ENCODE data around the gene CHAD. TPM values are rescaled to one million over a fixed set of nuclear protein-coding genes. Genes with fewer than 3 reads are reported as not detected.
A peak's percentile ranks its signal among the peaks of the same experiment; 100 is the strongest.

Gene CHAD
- total RNA-seq, 1 experiment from 2014 or later, result not detected

DNA sequence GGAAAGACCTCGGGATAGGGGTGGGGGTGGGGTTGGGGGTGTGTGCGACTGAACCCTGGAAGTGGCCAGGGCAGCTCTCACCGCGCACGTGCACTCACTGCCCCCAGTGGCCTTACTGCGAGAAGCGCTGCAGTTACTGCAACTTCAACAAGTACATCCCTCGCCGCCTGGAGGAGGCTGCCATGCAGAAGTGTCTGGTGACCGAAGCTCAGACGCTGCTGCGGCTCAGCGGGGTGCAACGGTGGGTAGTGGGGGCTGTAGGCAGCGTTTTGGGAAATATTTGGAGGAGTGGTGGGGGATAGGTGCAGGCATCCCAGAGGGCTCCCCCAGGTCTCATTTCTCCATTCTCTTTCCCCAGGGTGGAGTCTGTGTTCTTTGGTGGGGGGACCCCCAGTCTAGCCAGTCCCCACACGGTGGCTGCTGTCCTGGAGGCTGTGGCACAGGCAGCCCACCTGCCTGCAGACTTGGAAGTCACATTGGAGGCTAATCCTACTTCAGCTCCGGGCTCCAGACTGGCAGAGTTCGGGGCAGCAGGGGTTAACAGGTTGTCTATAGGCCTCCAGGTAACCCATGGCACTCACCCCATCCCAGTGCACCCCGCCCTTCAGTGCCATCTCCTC is 11.0 kb upstream of the CHAD start:
- Histone ChIP-seq H3K4me3 (ENCODE audit: low read depth in 2 of 2, low read length in 2 of 2) (peak overlapping the region; percentile 88 to 98), H3K9me3 (ENCODE audit: control insufficient read depth, insufficient read depth, low read depth, low read length) (no peaks in the 10 kb centered on the region), H3K27me3 (ENCODE audit: control insufficient read depth, insufficient read depth, low read length) (no peaks in the 10 kb centered on the region), H3K4me1 (ENCODE audit: control insufficient read depth, insufficient read depth, low read length) (peaks cover 30% of the 10 kb centered on the region), H3K36me3 (ENCODE audit: control insufficient read depth, insufficient read depth, low read length) (no peaks in the 10 kb centered on the region), H3K27ac (ENCODE audit: low read length) (peak overlapping the region; percentile 93)
- no peak for TF ChIP-seq POLR2AphosphoS5 (IDR thresholded peaks at IDR 0.05; ENCODE audit: low read depth, low read length)
- no peak for TF ChIP-seq TCF7L2 (IDR thresholded peaks at IDR 0.05; ENCODE audit: low read depth, low read length)
- TF ChIP-seq SIN3A (IDR thresholded peaks at IDR 0.05; ENCODE audit: borderline replicate concordance, insufficient read depth, low read depth, low read length), result no peak
- TF ChIP-seq, protein P1, sequence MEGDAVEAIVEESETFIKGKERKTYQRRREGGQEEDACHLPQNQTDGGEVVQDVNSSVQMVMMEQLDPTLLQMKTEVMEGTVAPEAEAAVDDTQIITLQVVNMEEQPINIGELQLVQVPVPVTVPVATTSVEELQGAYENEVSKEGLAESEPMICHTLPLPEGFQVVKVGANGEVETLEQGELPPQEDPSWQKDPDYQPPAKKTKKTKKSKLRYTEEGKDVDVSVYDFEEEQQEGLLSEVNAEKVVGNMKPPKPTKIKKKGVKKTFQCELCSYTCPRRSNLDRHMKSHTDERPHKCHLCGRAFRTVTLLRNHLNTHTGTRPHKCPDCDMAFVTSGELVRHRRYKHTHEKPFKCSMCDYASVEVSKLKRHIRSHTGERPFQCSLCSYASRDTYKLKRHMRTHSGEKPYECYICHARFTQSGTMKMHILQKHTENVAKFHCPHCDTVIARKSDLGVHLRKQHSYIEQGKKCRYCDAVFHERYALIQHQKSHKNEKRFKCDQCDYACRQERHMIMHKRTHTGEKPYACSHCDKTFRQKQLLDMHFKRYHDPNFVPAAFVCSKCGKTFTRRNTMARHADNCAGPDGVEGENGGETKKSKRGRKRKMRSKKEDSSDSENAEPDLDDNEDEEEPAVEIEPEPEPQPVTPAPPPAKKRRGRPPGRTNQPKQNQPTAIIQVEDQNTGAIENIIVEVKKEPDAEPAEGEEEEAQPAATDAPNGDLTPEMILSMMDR (IDR thresholded peaks at IDR 0.05), result no peak; the same call in 1 of the 2 replicates
- TF ChIP-seq, protein P2, sequence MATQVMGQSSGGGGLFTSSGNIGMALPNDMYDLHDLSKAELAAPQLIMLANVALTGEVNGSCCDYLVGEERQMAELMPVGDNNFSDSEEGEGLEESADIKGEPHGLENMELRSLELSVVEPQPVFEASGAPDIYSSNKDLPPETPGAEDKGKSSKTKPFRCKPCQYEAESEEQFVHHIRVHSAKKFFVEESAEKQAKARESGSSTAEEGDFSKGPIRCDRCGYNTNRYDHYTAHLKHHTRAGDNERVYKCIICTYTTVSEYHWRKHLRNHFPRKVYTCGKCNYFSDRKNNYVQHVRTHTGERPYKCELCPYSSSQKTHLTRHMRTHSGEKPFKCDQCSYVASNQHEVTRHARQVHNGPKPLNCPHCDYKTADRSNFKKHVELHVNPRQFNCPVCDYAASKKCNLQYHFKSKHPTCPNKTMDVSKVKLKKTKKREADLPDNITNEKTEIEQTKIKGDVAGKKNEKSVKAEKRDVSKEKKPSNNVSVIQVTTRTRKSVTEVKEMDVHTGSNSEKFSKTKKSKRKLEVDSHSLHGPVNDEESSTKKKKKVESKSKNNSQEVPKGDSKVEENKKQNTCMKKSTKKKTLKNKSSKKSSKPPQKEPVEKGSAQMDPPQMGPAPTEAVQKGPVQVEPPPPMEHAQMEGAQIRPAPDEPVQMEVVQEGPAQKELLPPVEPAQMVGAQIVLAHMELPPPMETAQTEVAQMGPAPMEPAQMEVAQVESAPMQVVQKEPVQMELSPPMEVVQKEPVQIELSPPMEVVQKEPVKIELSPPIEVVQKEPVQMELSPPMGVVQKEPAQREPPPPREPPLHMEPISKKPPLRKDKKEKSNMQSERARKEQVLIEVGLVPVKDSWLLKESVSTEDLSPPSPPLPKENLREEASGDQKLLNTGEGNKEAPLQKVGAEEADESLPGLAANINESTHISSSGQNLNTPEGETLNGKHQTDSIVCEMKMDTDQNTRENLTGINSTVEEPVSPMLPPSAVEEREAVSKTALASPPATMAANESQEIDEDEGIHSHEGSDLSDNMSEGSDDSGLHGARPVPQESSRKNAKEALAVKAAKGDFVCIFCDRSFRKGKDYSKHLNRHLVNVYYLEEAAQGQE (IDR thresholded peaks at IDR 0.05; ENCODE audit: insufficient read depth in 1 of 2, low read depth in 2 of 2, low read length in 1 of 2), result no peak
- BruUV-seq (replicated peaks), result no TSS peak
- intact Hi-C loops (cut with micrococcal nuclease; ENCODE audit: unreplicated experiment), result loop anchor here (5.0 kb wide), 3 partner anchors 53 to 213 kb away; partner anchors contain the start of genes ABCC3 and EPN3
- POLR2A ChIA-PET, result interaction anchor here (0.7 kb wide), 1 partner anchor 62 kb away, joined by 3 read pairs; no protein-coding TSS in a partner anchor
- ATAC-seq, result peak; percentile 70
- CTCF ChIA-PET, result interaction anchor here (0.5 to 1.6 kb wide), 4 partner anchors 67 to 238 kb away, joined by 3 to 8 read pairs (median 4); no protein-coding TSS in a partner anchor
- in situ Hi-C loops (cut with HindIII; ENCODE audit: low pct_unique_long_range_greater_than_20kb, low sequenced_read_pairs), result no loop called here
- no peak for DNase-seq (ENCODE audit: low read depth, low spot score)

DNA sequence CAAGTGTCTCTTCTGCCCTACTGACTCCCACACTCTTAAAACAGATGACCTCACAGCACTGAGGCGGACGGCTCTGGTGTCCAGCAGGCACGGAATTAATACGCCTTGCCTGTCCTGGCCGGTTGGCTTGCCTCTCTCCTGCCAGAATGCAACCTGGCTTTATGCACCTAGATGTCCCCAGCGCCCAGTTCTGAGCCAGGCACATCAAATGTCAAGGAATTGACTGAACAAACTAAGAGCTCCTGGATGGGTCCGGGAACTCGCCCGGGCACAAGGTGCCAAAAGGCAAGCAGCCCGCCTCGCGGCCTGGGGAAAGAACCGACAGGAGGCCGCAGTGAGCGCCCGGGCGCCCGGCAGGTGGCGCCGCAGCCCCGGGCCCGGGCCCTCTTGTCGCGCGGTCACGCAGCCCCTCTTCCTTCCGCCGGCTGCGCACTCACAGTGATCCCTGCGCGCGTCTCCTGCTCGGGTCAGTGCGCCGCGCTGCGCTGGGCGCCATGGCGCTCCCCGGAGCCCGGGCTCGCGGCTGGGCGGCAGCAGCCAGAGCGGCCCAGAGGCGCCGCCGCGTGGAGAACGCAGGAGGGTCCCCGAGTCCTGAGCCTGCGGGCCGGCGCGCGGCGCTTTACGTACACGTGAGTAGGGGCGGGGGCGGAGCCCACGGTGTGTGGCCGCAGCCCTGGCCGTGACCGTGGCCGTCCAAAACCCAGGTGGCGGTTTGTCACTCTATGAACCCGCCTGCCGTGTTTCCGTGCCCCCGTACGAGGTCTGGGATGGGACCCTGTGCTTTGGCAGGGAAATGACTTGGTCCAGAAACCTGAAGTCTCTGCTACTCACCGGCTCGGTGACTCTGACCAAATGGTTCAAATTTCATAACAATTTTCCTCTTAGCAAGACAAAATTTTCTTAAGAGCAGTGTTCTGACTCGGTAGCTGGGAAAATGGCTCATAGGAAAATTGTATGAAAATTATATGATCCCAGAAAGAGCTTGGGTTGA is 10.0 kb upstream of the CHAD start, which contains the start of gene RSAD1:
Gene RSAD1, plus strand, starts transcription at position 470 of the 991 bp plus-strand sequence. Its CDS starts 25 bp downstream, at position 495.
- Histone ChIP-seq H3K36me3 (ENCODE audit: control insufficient read depth, insufficient read depth, low read length) (no peaks in the 10 kb centered on the region), H3K4me3 (ENCODE audit: low read depth in 2 of 2, low read length in 2 of 2) (peak within 1 kb of the TSS; percentile 88 to 98), H3K27ac (ENCODE audit: low read length) (peak within 1 kb of the TSS; percentile 93), H3K27me3 (ENCODE audit: control insufficient read depth, insufficient read depth, low read length) (no peaks in the 10 kb centered on the region), H3K4me1 (ENCODE audit: control insufficient read depth, insufficient read depth, low read length) (peaks cover 30% of the 10 kb centered on the region), H3K9me3 (ENCODE audit: control insufficient read depth, insufficient read depth, low read depth, low read length) (no peaks in the 10 kb centered on the region)
- DNase-seq (ENCODE audit: low read depth, low spot score), result no peak
- TF ChIP-seq POLR2AphosphoS5 (IDR thresholded peaks at IDR 0.05; ENCODE audit: low read depth, low read length), result peak; percentile 89
- TF ChIP-seq, protein P1 (IDR thresholded peaks at IDR 0.05), result peak; percentile 100
- TF ChIP-seq SIN3A (IDR thresholded peaks at IDR 0.05; ENCODE audit: borderline replicate concordance, insufficient read depth, low read depth, low read length), result peak; percentile 88; the same call in 1 of the 2 replicates
- TF ChIP-seq TCF7L2 (IDR thresholded peaks at IDR 0.05; ENCODE audit: low read depth, low read length), result peak; percentile 55
- TF ChIP-seq, protein P2 (IDR thresholded peaks at IDR 0.05; ENCODE audit: insufficient read depth in 1 of 2, low read depth in 2 of 2, low read length in 1 of 2), result 0 out of 4 replicates have a peak, but pooled peaks of 1 of the 2 experiments have one; percentile 40
- ChIA-PET POLR2A (interaction anchor here (0.6 to 0.7 kb wide), 3 partner anchors 63 to 216 kb away, joined by 3 to 11 read pairs (median 3); no protein-coding TSS in a partner anchor), CTCF (interaction anchor here (0.6 to 1.7 kb wide), 14 partner anchors 20 to 553 kb away, joined by 3 to 17 read pairs (median 6); partner anchors contain the start of gene LRRC59)
- no TSS peak for BruUV-seq (replicated peaks)
- in situ Hi-C loops (cut with HindIII; ENCODE audit: low pct_unique_long_range_greater_than_20kb, low sequenced_read_pairs), result no loop called here
- peak; percentile 89 for ATAC-seq
- intact Hi-C loops (cut with micrococcal nuclease; ENCODE audit: unreplicated experiment), result no loop called here

Measured in Panc1 (cell line).